Measurements from ENCODE around the gene FAT2. TPM values are rescaled to one million over a fixed set of nuclear protein-coding genes. Genes with fewer than 3 reads are reported as not detected.

FAT2 gene
- total RNA-seq, 4 donors from 2014 or later, result 82.9 to 123 (median 106) TPM

DNA sequence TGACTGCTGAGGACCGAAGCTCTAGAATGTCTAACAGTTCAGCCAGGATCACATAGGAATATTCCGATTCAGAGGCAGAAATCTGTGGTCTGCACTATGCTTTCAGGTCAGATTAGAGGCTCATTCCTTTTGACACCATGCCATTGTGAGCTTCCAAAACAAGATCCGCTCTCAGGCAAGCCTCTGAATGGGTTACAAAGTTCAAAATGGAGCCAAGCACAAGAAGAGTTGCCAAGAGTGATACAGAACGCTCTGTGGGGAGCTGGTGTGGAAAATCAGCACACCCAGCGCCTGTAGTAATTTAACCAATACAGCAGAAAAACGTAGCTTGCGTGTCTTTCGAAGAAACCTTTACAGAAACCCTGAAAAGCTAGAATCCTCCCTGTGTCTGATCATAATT, 33.3 kb upstream of the FAT2 start:
- no peak for DNase-seq (ENCODE audit: low spot score in 2 of 2)
- whole genome bisulfite sequencing, 2 donors, result 27 to 35% methylated on average over 8 of the region's 8 CpGs
- intact Hi-C loops (cut with DNase I; ENCODE audit: low total_unique reads), result no loop called here
- TF ChIP-seq, protein P1, sequence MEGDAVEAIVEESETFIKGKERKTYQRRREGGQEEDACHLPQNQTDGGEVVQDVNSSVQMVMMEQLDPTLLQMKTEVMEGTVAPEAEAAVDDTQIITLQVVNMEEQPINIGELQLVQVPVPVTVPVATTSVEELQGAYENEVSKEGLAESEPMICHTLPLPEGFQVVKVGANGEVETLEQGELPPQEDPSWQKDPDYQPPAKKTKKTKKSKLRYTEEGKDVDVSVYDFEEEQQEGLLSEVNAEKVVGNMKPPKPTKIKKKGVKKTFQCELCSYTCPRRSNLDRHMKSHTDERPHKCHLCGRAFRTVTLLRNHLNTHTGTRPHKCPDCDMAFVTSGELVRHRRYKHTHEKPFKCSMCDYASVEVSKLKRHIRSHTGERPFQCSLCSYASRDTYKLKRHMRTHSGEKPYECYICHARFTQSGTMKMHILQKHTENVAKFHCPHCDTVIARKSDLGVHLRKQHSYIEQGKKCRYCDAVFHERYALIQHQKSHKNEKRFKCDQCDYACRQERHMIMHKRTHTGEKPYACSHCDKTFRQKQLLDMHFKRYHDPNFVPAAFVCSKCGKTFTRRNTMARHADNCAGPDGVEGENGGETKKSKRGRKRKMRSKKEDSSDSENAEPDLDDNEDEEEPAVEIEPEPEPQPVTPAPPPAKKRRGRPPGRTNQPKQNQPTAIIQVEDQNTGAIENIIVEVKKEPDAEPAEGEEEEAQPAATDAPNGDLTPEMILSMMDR (IDR thresholded peaks at IDR 0.05), result no peak
- TF ChIP-seq POLR2A (IDR thresholded peaks at IDR 0.05), result no peak
- no peak overlapping the region for H3K4me3 ChIP-seq (ENCODE audit: low read depth, poor library complexity, severe bottlenecking)

DNA sequence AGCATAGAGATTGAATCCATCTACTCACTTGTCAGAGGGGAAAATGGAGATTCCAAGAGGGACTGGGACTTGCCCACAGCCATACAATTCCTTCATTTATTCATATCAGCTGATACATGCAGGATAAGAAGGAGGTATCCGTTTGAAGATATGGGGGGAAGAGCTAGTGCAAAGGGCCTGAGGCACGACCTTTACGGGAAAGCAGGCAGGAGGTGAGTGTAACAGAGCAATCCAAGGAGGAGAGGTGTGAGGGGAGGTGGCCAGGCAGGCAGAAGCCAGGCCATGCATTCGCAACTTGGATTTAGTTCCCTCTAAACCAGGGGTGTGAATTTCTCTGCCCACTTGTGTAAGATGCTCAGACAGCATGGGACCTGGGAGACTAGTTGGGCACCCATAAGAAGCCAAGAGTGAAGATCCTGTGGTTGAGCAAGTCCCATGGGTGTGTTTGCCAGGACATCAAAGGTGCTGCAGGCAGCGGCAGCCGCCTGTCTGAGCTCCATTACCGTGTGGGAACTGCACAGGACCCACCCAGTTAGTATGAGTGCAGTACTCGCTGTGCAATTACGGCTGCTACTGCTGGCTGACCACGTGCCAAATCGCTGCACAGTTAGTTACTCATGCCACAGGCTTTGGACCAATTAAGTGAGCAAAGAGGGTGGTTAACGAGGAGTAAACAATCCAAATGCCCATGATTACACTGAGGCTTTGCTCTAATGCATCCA, 31.4 kb upstream of the FAT2 start:
- TF ChIP-seq, protein P1 (IDR thresholded peaks at IDR 0.05), result no peak
- no peak for TF ChIP-seq POLR2A (IDR thresholded peaks at IDR 0.05)
- peak in 1 of 2 donors; percentile 71 for DNase-seq (ENCODE audit: low spot score in 2 of 2)
- intact Hi-C loops (cut with DNase I; ENCODE audit: low total_unique reads), result no loop called here
- WGBS, 2 donors, result 48 to 52% methylated on average over 12 of the region's 12 CpGs
- no peak overlapping the region for H3K4me3 ChIP-seq (ENCODE audit: low read depth, poor library complexity, severe bottlenecking)

DNA sequence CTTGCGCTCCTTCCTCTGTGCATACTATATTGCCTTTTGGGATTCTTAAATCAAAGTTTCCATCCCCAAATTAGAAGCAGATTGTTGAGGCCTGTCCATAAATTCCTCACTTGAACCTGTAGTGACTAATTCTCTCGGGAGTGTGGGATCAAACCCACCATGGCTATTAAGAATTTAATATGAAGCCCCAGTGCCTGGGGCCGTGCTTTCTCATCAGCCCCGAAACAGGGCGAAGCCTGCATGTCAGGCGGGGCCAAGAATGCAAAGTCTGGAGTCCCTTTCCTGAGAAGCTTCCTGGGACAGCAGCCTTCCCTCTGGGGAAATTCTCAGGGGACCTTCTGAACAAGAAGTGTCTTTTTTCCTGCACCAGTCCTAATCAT, 29.3 kb upstream of the FAT2 start:
- WGBS, 2 donors, result 28 to 35% methylated on average over 6 of the region's 6 CpGs
- TF ChIP-seq, protein P1 (IDR thresholded peaks at IDR 0.05), result no peak
- TF ChIP-seq POLR2A (IDR thresholded peaks at IDR 0.05), result no peak
- no peak for DNase-seq (ENCODE audit: low spot score in 2 of 2)
- intact Hi-C loops (cut with DNase I; ENCODE audit: low total_unique reads), result no loop called here
- no peak overlapping the region for H3K4me3 ChIP-seq (ENCODE audit: low read depth, poor library complexity, severe bottlenecking)

DNA sequence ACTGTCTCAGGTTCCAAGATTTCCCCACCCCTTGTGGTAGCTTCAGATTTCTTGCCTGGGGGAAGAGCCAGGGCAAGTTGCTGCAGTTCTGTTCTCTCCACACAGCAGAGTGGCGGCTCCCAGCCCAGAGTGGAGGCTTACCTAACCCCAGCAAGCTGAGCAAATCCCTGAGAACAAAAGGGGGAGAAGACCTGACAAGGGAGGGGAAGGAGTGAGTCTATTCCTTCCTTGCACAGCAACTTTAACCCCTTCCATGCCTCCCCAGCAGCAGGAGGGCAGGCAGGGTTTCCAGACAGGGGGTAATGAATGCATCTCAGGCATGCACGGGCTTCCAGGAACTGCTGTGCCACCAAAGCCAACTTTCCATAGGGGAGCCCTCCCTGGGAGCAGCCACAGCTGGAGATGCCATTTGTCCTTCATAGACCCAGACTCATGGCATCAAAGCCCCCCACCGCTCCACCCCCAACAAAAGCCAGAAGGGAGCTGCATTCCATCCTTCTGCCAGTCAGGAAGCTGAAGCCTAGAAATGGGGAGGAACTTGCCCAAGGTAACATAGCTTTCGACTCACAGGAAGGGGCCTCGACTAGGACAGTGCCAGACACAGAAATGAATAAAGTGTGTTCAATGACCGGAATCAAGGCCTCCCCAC, 28.8 kb upstream of the FAT2 start:
- no peak overlapping the region for H3K4me3 ChIP-seq (ENCODE audit: low read depth, poor library complexity, severe bottlenecking)
- intact Hi-C loops (cut with DNase I; ENCODE audit: low total_unique reads), result no loop called here
- WGBS, 2 donors, result 35 to 36% methylated on average over 6 of the region's 6 CpGs
- DNase-seq (ENCODE audit: low spot score in 2 of 2), result no peak
- TF ChIP-seq, protein P1 (IDR thresholded peaks at IDR 0.05), result no peak
- no peak for TF ChIP-seq POLR2A (IDR thresholded peaks at IDR 0.05)

DNA sequence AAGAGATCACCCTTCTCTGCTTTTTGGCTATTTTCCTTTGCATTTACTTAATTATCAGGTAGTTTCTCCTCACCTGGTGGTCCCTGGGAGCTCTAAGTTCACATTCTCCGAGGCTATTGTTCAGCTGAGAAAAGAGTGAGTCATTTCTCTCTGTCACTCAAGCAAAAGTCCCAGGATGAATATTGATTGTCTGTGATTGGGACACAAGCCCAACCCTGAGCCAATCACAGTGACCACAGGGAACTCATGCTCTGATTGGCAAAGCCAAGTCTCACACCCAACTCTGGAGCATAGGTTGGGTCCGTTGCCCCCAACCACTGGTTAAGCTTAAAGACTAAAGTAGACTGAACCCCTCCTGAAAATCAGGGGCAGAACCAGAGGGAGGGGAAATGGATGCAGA, 27.8 kb upstream of the FAT2 start:
- intact Hi-C loops (cut with DNase I; ENCODE audit: low total_unique reads), result no loop called here
- no peak overlapping the region for H3K4me3 ChIP-seq (ENCODE audit: low read depth, poor library complexity, severe bottlenecking)
- TF ChIP-seq, protein P1 (IDR thresholded peaks at IDR 0.05), result no peak
- TF ChIP-seq POLR2A (IDR thresholded peaks at IDR 0.05), result no peak
- 28 to 43% methylated on average over 2 of the region's 2 CpGs for WGBS, 2 donors
- no peak for DNase-seq (ENCODE audit: low spot score in 2 of 2)
